Central memory CD4-positive, alpha-beta T cell (primary cell): ENCODE data around the gene IFNA8.
"Not testable (repeated sequence)": the region's sequence is repeated elsewhere in the genome, so short reads cannot be mapped to it uniquely, and the experiment has no call there.

Source experiments
- DNase-seq: peaks from one replicate; pipeline ENCODE4 v3.0.0; 2022

The IFNA8 gene

GRCh38 chr9:21429191-21429590, 20.3 kb downstream of the IFNA8 start:
- DNase-seq = no peak

- DNase-seq = no peak
These were observed 23.9 kb downstream of the IFNA8 start for GRCh38 chr9:21432672-21433425.

GRCh38 chr9:21434202-21435014, 25.5 kb downstream of the IFNA8 start:
- DNase-seq = peak; percentile 35

- DNase-seq = not testable (repeated sequence)
These were observed 26.1 kb downstream of the IFNA8 start for GRCh38 chr9:21435015-21435383.

GRCh38 chr9:21440139-21440538, 31.2 kb downstream of the IFNA8 start, which contains the start of gene IFNA1:
Gene IFNA1 (plus strand): TSS chr9:21440439. CDS start chr9:21440508, 69 bp downstream.
- no peak for DNase-seq

- DNase-seq = peak; percentile 76
These were observed 35.1 kb downstream of the IFNA8 start for GRCh38 chr9:21443849-21444625.

- DNase-seq = not testable (repeated sequence)
These were observed 40.4 kb downstream of the IFNA8 start for GRCh38 chr9:21449312-21449711.

GRCh38 chr9:21450733-21451394, 41.9 kb downstream of the IFNA8 start:
- DNase-seq = no peak

GRCh38 chr9:21452681-21453080, 43.8 kb downstream of the IFNA8 start:
- DNase-seq = no peak

- no peak for DNase-seq
These were observed 45.2 kb downstream of the IFNA8 start for GRCh38 chr9:21454149-21454548.

GRCh38 chr9:21455320-21455719, 46.4 kb downstream of the IFNA8 start:
- peak; percentile 31 for DNase-seq
